Cardiac muscle cell (in vitro differentiated cells and primary cell): ENCODE results near the gene MTO1. TPM values are rescaled to one million over a fixed set of nuclear protein-coding genes. Genes with fewer than 3 reads are reported as not detected.
"Not testable (repeated sequence)": the region's sequence is repeated elsewhere in the genome, so short reads cannot be mapped to it uniquely, and the experiment has no call there.

Experiments used
- DNase-seq, 2 donors: peaks; one replicate each; pipeline versions ENCODE4 v3.0.0 to v3.0.0-alpha.2; 2010 to 2017; ENCODE audit warnings: low read depth in 1 of 2, low spot score in 1 of 2
- H3K27ac ChIP-seq: fragments of 200-600 bp; sonication (generic); 2 replicates; pipeline ENCODE4 v1.5.1; 2016
- H3K27me3 ChIP-seq: fragments of 200-600 bp; sonication (generic); 2 replicates; pipeline ENCODE4 v1.6.0; 2016; ENCODE audit warnings: control low read depth
- H3K36me3 ChIP-seq: fragments of 200-600 bp; sonication (generic); 2 replicates; pipeline ENCODE4 v1.5.1; 2016; ENCODE audit warnings: control low read depth
- H3K4me1 ChIP-seq: fragments of 200-600 bp; sonication (generic); 2 replicates; pipeline ENCODE4 v1.8.1; 2017; ENCODE audit warnings: low read depth, mild to moderate bottlenecking, mixed run types
- H3K4me3 ChIP-seq: fragments of 200-600 bp; sonication (generic); 2 replicates; pipeline ENCODE4 v1.5.1; 2016; ENCODE audit warnings: mild to moderate bottlenecking
- H3K9me3 ChIP-seq: fragments of 200-600 bp; sonication (generic); 2 replicates; pipeline ENCODE4 v1.5.1; 2017; ENCODE audit warnings: low read depth, mild to moderate bottlenecking, control low read depth
- CTCF ChIP-seq: IDR thresholded peaks from 2 replicates; pipeline ENCODE4 v1.5.1; 2012; ENCODE audit warnings: low read depth, mild to moderate bottlenecking, low read length
- polyA plus RNA-seq: library from polyadenylated mRNA; unstranded; fragments of >200 nt; fragmentation: Nextera tagmentation; extraction: Ambion mirVana; gene quantifications from 2 replicates; pipeline ENCODE4 v1.2.1, GENCODE V29; 2016
- total RNA-seq: library from RNA; depleted of rRNA; stranded (reverse); fragments of >200 nt; gene quantifications from 2 replicates; pipeline ENCODE4 v1.2.3, GENCODE V29; 2016

Gene MTO1
- total and polyA plus RNA-seq, 2 experiments from 2014 or later = 18.5 to 25.3 TPM

GRCh38 chr6:73505142-73505541 is 43.6 kb downstream of the MTO1 start:
- no peak overlapping the region for H3K27ac ChIP-seq
- DNase-seq = no peak
- TF ChIP-seq CTCF = no peak

GRCh38 chr6:73505705-73506104 is 44.2 kb downstream of the MTO1 start:
- H3K27me3 ChIP-seq, H3K27ac ChIP-seq, H3K4me3 ChIP-seq, H3K4me1 ChIP-seq, H3K9me3 ChIP-seq, DNase-seq: not testable (repeated sequence)
- H3K36me3 ChIP-seq = peaks cover 13% of the 10 kb centered on the region

More at GRCh38 chr6:73505142-73505541, 43.6 kb downstream of the MTO1 start:
- Histone ChIP-seq H3K9me3 (no peaks in the 10 kb centered on the region), H3K4me3 (no peak overlapping the region), H3K4me1 (no peaks in the 10 kb centered on the region), H3K27me3 (no peaks in the 10 kb centered on the region), H3K36me3 (peaks cover 16% of the 10 kb centered on the region)

GRCh38 chr6:73506246-73506645 is 44.7 kb downstream of the MTO1 start:
- H3K27me3 ChIP-seq = no peaks in the 10 kb centered on the region
- H3K36me3 ChIP-seq = peaks cover 8% of the 10 kb centered on the region
- H3K4me1 ChIP-seq = no peaks in the 10 kb centered on the region
- no peak overlapping the region for H3K27ac ChIP-seq
- TF ChIP-seq CTCF = no peak
- no peak overlapping the region for H3K4me3 ChIP-seq
- no peaks in the 10 kb centered on the region for H3K9me3 ChIP-seq
- DNase-seq = no peak

GRCh38 chr6:73508776-73509175 is 47.2 kb downstream of the MTO1 start:
- TF ChIP-seq CTCF = no peak
- H3K27me3 ChIP-seq = no peaks in the 10 kb centered on the region
- H3K4me1 ChIP-seq = no peaks in the 10 kb centered on the region
- no peaks in the 10 kb centered on the region for H3K36me3 ChIP-seq
- no peak overlapping the region for H3K4me3 ChIP-seq
- no peak overlapping the region for H3K27ac ChIP-seq
- H3K9me3 ChIP-seq = no peaks in the 10 kb centered on the region
- no peak for DNase-seq

- no peaks in the 10 kb centered on the region for H3K9me3 ChIP-seq
- H3K27ac ChIP-seq = no peak overlapping the region
- H3K4me3 ChIP-seq = no peak overlapping the region
- no peaks in the 10 kb centered on the region for H3K27me3 ChIP-seq
- no peaks in the 10 kb centered on the region for H3K36me3 ChIP-seq
- no peak for DNase-seq
- H3K4me1 ChIP-seq = no peaks in the 10 kb centered on the region
- TF ChIP-seq CTCF = no peak
These were observed 48.3 kb downstream of the MTO1 start for GRCh38 chr6:73509851-73510250.

GRCh38 chr6:73511796-73512195 is 50.3 kb downstream of the MTO1 start:
- no peak overlapping the region for H3K4me3 ChIP-seq
- no peak overlapping the region for H3K27ac ChIP-seq
- peaks cover 10% of the 10 kb centered on the region for H3K4me1 ChIP-seq
- no peaks in the 10 kb centered on the region for H3K9me3 ChIP-seq
- no peak for TF ChIP-seq CTCF
- peaks cover 2% of the 10 kb centered on the region for H3K36me3 ChIP-seq
- no peaks in the 10 kb centered on the region for H3K27me3 ChIP-seq
- DNase-seq = no peak
